H1 (cell line): ENCODE measurements around the gene PANX2. TPM values are rescaled to one million over a fixed set of nuclear protein-coding genes. Genes with fewer than 3 reads are reported as not detected.

Experiments
- CTCF ChIA-PET: fragments of 300-600 bp; sonication (Branson Sonifier 250); formaldehyde crosslinking; loops from one replicate; lab custom pipeline; 2021; ENCODE audit not compliant: partially characterized antibody; lab: Charles Lee
- POLR2A ChIA-PET: fragments of 300-600 bp; sonication (Branson Sonifier 250); formaldehyde crosslinking; loops from one replicate; lab custom pipeline; 2021; ENCODE audit warnings: inconsistent platforms; ENCODE audit not compliant: partially characterized antibody; lab: Charles Lee
- DNase-seq, 2 experiments: peaks; one replicate each; pipeline versions ENCODE4 v3.0.0 to v3.0.0-alpha.2; 2010 to 2022; ENCODE audit warnings: low spot score in 2 of 2, low read depth in 1 of 2, mixed read lengths in 1 of 2
- FAIRE-seq: peaks from 2 replicates; lab custom pipeline; 2011; peaks lifted over from hg19 to GRCh38; lab: Jason Lieb, UNC
- H2AFZ ChIP-seq: 2 replicates; pipeline ENCODE4 v1.8.1; 2012; ENCODE audit warnings: low read length, inconsistent platforms
- H2AK5ac ChIP-seq: 2 replicates; pipeline ENCODE4 v1.6.1; 2013; ENCODE audit warnings: low read depth, low read length
- H2BK120ac ChIP-seq: replicated peaks from 2 replicates; pipeline ENCODE3; 2013; ENCODE audit warnings: low read depth, low read length, inconsistent platforms
- H2BK12ac ChIP-seq: 2 replicates; pipeline ENCODE4 v1.6.1; 2013; ENCODE audit warnings: low read depth, low read length
- H2BK15ac ChIP-seq: 2 replicates; pipeline ENCODE4 v1.6.1; 2013; ENCODE audit warnings: low read length
- H2BK20ac ChIP-seq: 2 replicates; pipeline ENCODE4 v1.6.1; 2013; ENCODE audit warnings: low read length
- H2BK5ac ChIP-seq: 2 replicates; pipeline ENCODE4 v1.6.1; 2013; ENCODE audit warnings: low read depth, low read length
- H3K14ac ChIP-seq: 2 replicates; pipeline ENCODE4 v1.6.1; 2013; ENCODE audit warnings: inconsistent platforms; ENCODE audit not compliant: insufficient read length
- H3K18ac ChIP-seq: 2 replicates; pipeline ENCODE4 v1.6.1; 2013; ENCODE audit warnings: low read length; ENCODE audit errors: extremely low read depth
- H3K23ac ChIP-seq: 2 replicates; pipeline ENCODE4 v1.6.1; 2013; ENCODE audit warnings: inconsistent platforms; ENCODE audit not compliant: insufficient read length
- H3K23me2 ChIP-seq: 2 replicates; pipeline ENCODE4 v1.6.1; 2013; ENCODE audit warnings: low read depth, low read length
- H3K27ac ChIP-seq: 2 replicates; pipeline ENCODE4 v1.6.1; 2011; ENCODE audit warnings: low read depth, low read length, inconsistent platforms
- H3K27me3 ChIP-seq, 4 experiments: replicated peaks in 1 of 4; 1 replicate in 1 of 4; 2 replicates in 3 of 4; pipeline versions ENCODE4 v1.6.1 to v1.8.1; 2011 to 2013; ENCODE audit warnings: low read length in 3 of 4, mild to moderate bottlenecking in 3 of 4, inconsistent platforms in 2 of 4, mixed read lengths in 2 of 4, moderate library complexity in 1 of 4; ENCODE audit not compliant: control insufficient read depth in 3 of 4, insufficient read depth in 3 of 4; ENCODE audit errors: extremely low read depth in 1 of 4
- H3K36me3 ChIP-seq, 4 experiments: 2 replicates each; pipeline versions ENCODE4 v1.6.1 to v1.8.1; 2011 to 2013; ENCODE audit warnings: mild to moderate bottlenecking in 4 of 4, low read length in 3 of 4, moderate library complexity in 2 of 4, control low read depth in 1 of 4, inconsistent platforms in 1 of 4; ENCODE audit not compliant: insufficient read depth in 4 of 4, control insufficient read depth in 2 of 4
- H3K4ac ChIP-seq: replicated peaks from 2 replicates; pipeline ENCODE3; 2013; ENCODE audit warnings: low read length, low read depth, mixed read lengths, inconsistent platforms; ENCODE audit not compliant: insufficient read length
- H3K4me1 ChIP-seq, 4 experiments: replicated peaks in 1 of 4; 1 replicate in 1 of 4; 2 replicates in 3 of 4; pipeline versions ENCODE4 v1.6.1 to v1.8.1; 2011 to 2013; ENCODE audit warnings: low read length in 3 of 4, inconsistent platforms in 2 of 4, mixed read lengths in 1 of 4; ENCODE audit not compliant: insufficient read depth in 4 of 4, control insufficient read depth in 3 of 4
- H3K4me2 ChIP-seq, 2 experiments: 2 replicates each; pipeline versions ENCODE4 v1.6.1 to v1.8.1; 2011 to 2013; ENCODE audit warnings: low read depth in 2 of 2, low read length in 2 of 2, control low read depth in 1 of 2, inconsistent platforms in 1 of 2, mild to moderate bottlenecking in 1 of 2; ENCODE audit not compliant: insufficient read depth in 1 of 2
- H3K4me3 ChIP-seq, 4 experiments: fragments of 200-600, 300-600 bp in 1 of 4; sonication (generic), shearing (Covaris generic), sonication (Bioruptor Twin) in 1 of 4; 2 replicates each; pipeline versions ENCODE4 v1.5.1 to v1.8.1; 2011 to 2016; ENCODE audit warnings: low read length in 4 of 4, low read depth in 3 of 4, control low read depth in 2 of 4, inconsistent platforms in 2 of 4, mild to moderate bottlenecking in 2 of 4, mixed read lengths in 1 of 4, moderate library complexity in 1 of 4; ENCODE audit not compliant: insufficient read depth in 2 of 4; ENCODE audit errors: extremely low read depth in 1 of 4
- H3K56ac ChIP-seq: replicated peaks from 2 replicates; pipeline ENCODE3; 2013; ENCODE audit warnings: low read depth, mild to moderate bottlenecking, mixed read lengths, low read length, inconsistent platforms; ENCODE audit not compliant: insufficient read length
- H3K79me1 ChIP-seq: 2 replicates; pipeline ENCODE4 v1.6.1; 2013; ENCODE audit warnings: low read depth, low read length, control low read depth
- H3K79me2 ChIP-seq, 2 experiments: 2 replicates each; pipeline versions ENCODE4 v1.6.1 to v1.8.1; 2012 to 2013; ENCODE audit warnings: low read length in 2 of 2, mild to moderate bottlenecking in 2 of 2, inconsistent platforms in 1 of 2; ENCODE audit not compliant: insufficient read depth in 2 of 2, control insufficient read depth in 1 of 2
- H3K9ac ChIP-seq, 4 experiments: replicated peaks in 1 of 4; 1 replicate in 1 of 4; 2 replicates in 3 of 4; pipeline versions ENCODE4 v1.6.1 to v1.8.1; 2011 to 2013; ENCODE audit warnings: low read depth in 3 of 4, low read length in 3 of 4, control low read depth in 2 of 4, mild to moderate bottlenecking in 2 of 4, moderate library complexity in 2 of 4, inconsistent platforms in 1 of 4; ENCODE audit errors: extremely low read depth in 1 of 4
- H3K9me3 ChIP-seq, 2 experiments: 2 replicates each; pipeline versions ENCODE4 v1.6.1 to v1.8.1; 2012 to 2013; ENCODE audit warnings: mild to moderate bottlenecking in 2 of 2, moderate library complexity in 2 of 2, control low read depth in 1 of 2, inconsistent platforms in 1 of 2, low read depth in 1 of 2, low read length in 1 of 2, mixed read lengths in 1 of 2; ENCODE audit not compliant: insufficient read depth in 2 of 2
- H4K20me1 ChIP-seq, 2 experiments: replicated peaks in 1 of 2; 2 replicates each; pipeline versions ENCODE3 to v1.8.1; 2011 to 2013; ENCODE audit warnings: inconsistent platforms in 2 of 2, low read length in 2 of 2, mild to moderate bottlenecking in 1 of 2; ENCODE audit not compliant: insufficient read depth in 2 of 2, control insufficient read depth in 1 of 2
- H4K5ac ChIP-seq: 2 replicates; pipeline ENCODE4 v1.6.1; 2013; ENCODE audit warnings: low read length, low read depth, mixed read lengths, inconsistent platforms; ENCODE audit not compliant: insufficient read length
- H4K8ac ChIP-seq: 2 replicates; pipeline ENCODE4 v1.8.0; 2013; ENCODE audit warnings: mild to moderate bottlenecking, moderate library complexity, low read length, inconsistent platforms; ENCODE audit not compliant: insufficient read depth; ENCODE audit errors: extremely low read depth
- H4K91ac ChIP-seq: replicated peaks from 2 replicates; pipeline ENCODE3; 2013; ENCODE audit warnings: low read length, mixed read lengths, inconsistent platforms; ENCODE audit not compliant: insufficient read length
- CTCF ChIP-seq, 3 experiments: IDR thresholded peaks; 1 replicate in 2 of 3; 2 replicates in 1 of 3; pipeline versions ENCODE4 v1.5.1 to v1.6.1; 2011; ENCODE audit warnings: low read length in 3 of 3, mild to moderate bottlenecking in 3 of 3, inconsistent platforms in 2 of 3, low read depth in 1 of 3, moderate library complexity in 1 of 3; ENCODE audit not compliant: insufficient read depth in 1 of 3; ENCODE audit errors: control extremely low read depth in 1 of 3
- EZH2 ChIP-seq: fragments of 200-600 bp; sonication (generic); IDR thresholded peaks from 2 replicates; pipeline ENCODE4 v1.7.1; 2012; ENCODE audit warnings: low read depth, mild to moderate bottlenecking, moderate library complexity, low read length, inconsistent platforms; ENCODE audit not compliant: severe bottlenecking
- HDAC2 ChIP-seq, 2 experiments: fragments of 300-600 bp in 1 of 2; sonication (generic) in 1 of 2; IDR thresholded peaks; 2 replicates each; pipeline ENCODE4 v1.6.1; 2011 to 2012; ENCODE audit warnings: low read depth in 2 of 2, low read length in 2 of 2, mild to moderate bottlenecking in 2 of 2, moderate library complexity in 2 of 2, borderline replicate concordance in 1 of 2, inconsistent platforms in 1 of 2
- JUN ChIP-seq: IDR thresholded peaks from 2 replicates; pipeline ENCODE4 v1.6.1; 2011; ENCODE audit warnings: low read depth, mild to moderate bottlenecking, improper control_type of control experiment, low read length
- JUND ChIP-seq: IDR thresholded peaks from 2 replicates; pipeline ENCODE4 v1.6.1; 2011; ENCODE audit warnings: mild to moderate bottlenecking, improper control_type of control experiment, low read length
- PHF8 ChIP-seq: fragments of 200-600 bp; sonication (generic); conservative IDR thresholded peaks from 2 replicates; pipeline ENCODE4 v1.7.1; 2012; ENCODE audit warnings: low read depth, mild to moderate bottlenecking, inconsistent platforms, low read length, moderate library complexity
- SAP30 ChIP-seq: fragments of 300-600 bp; sonication (generic); IDR thresholded peaks from 2 replicates; pipeline ENCODE4 v1.7.1; 2012; ENCODE audit warnings: low read length, moderate library complexity, mild to moderate bottlenecking, inconsistent platforms; ENCODE audit not compliant: insufficient read depth, insufficient replicate concordance
- SRF ChIP-seq: IDR thresholded peaks from 2 replicates; pipeline ENCODE4 v1.6.1; 2011; ENCODE audit warnings: mild to moderate bottlenecking, low read depth, low read length, moderate library complexity
- TCF12 ChIP-seq: IDR thresholded peaks from 2 replicates; pipeline ENCODE4 v1.6.1; 2011; ENCODE audit warnings: low read depth, mild to moderate bottlenecking, low read length
- WGBS, 2 experiments: shearing (Covaris generic) in 1 of 2; methylation state at CpG; one replicate each; pipeline versions ENCODE4 v1.1.6 to v1.1.7; 2013 to 2015; ENCODE audit warnings: low lambda C conversion rate in 2 of 2, mixed read lengths in 2 of 2, inconsistent platforms in 1 of 2, low coverage in 1 of 2, missing lambda C conversion rate in 1 of 2; ENCODE audit not compliant: insufficient replicate concordance in 2 of 2, insufficient coverage in 1 of 2, insufficient read length in 1 of 2; ENCODE audit errors: extremely low coverage in 1 of 2, missing lambda C conversion rate in 1 of 2; 5-methylcytosine and 5-hydroxymethylcytosine counted together
- polyA plus RNA-seq, 7 experiments: library from polyadenylated mRNA; depleted of rRNA in 3 of 7; stranded (reverse) in 5 of 7; unstranded in 2 of 7; fragments of >200 nt in 5 of 7; fragments of 200-250 nt in 2 of 7; gene quantifications; 1 replicate in 5 of 7; 2 replicates in 1 of 7; 4 replicates in 1 of 7; pipeline versions ENCODE4 v1.2.1 to v1.2.3, GENCODE V29; 2011 to 2013; ENCODE audit warnings: missing spikeins in 2 of 7, mixed read lengths in 2 of 7
- total RNA-seq: library from RNA; stranded (reverse); fragmentation: NEBNext Ultra II Directional; extraction: Animal tissue kit (Norgen Biotek cat#: 25700); gene quantifications from 2 replicates; pipeline ENCODE4 v1.2.1, GENCODE V29; 2021

The PANX2 gene
- total and polyA plus RNA-seq, 2 of the 8 experiments (the other 6 are each of a cell fraction or from before 2014, with no cell fraction given): 3.5 to 5.0 TPM

- ChIA-PET CTCF (interaction anchor here (0.7 to 1.0 kb wide), 2 partner anchors 8 to 50 kb away, joined by 3 read pairs; no protein-coding TSS in a partner anchor), POLR2A (interaction anchor here (0.7 to 1.5 kb wide), 2 partner anchors 10 to 11 kb away, joined by 3 to 4 read pairs; no protein-coding TSS in a partner anchor)
- DNase-seq: no peak
- H3K56ac ChIP-seq: no peak overlapping the region
- no peak overlapping the region for H2BK12ac ChIP-seq
- H3K36me3 ChIP-seq: peaks cover 6 to 35% (median 12%) of the 10 kb centered on the region in 4 experiments; a peak in 6 of 8 replicates
- H2BK15ac ChIP-seq: no peak overlapping the region
- H3K27ac ChIP-seq: no peak overlapping the region
- no peaks in the 10 kb centered on the region for H3K27me3 ChIP-seq
- H3K18ac ChIP-seq: no peak overlapping the region
- H4K5ac ChIP-seq: no peak overlapping the region
- FAIRE-seq: no peak
- H3K79me2 ChIP-seq: peaks cover 0 to 11% of the 10 kb centered on the region in 2 experiments; a peak in 1 of 4 replicates
- H3K9ac ChIP-seq: no peak overlapping the region
- no peak overlapping the region for H3K4me3 ChIP-seq
- no peak overlapping the region for H4K91ac ChIP-seq
- H3K23ac ChIP-seq: no peak overlapping the region
- H4K8ac ChIP-seq: no peak overlapping the region
- no peak overlapping the region for H2BK20ac ChIP-seq
- no peak overlapping the region for H3K4me2 ChIP-seq
- no peaks in the 10 kb centered on the region; the same call in 1 of the 2 replicates for H3K79me1 ChIP-seq
- H3K4me1 ChIP-seq: peaks cover 0 to 7% (median 5%) of the 10 kb centered on the region in 4 experiments; a peak in 6 of 7 replicates
- 97% methylated on average over 14 of the region's 16 CpGs; no CpG with 5 or more reads in 1 of the 2 experiments for WGBS, 2 experiments
- peaks cover 13% of the 10 kb centered on the region; the same call in 1 of the 2 replicates for H3K23me2 ChIP-seq
- no peak overlapping the region for H3K14ac ChIP-seq
- H3K4ac ChIP-seq: no peak overlapping the region
- no peak overlapping the region for H2AK5ac ChIP-seq
- no peak overlapping the region for H2AFZ ChIP-seq
- peaks cover 0 to 16% of the 10 kb centered on the region in 2 experiments for H4K20me1 ChIP-seq
- H2BK5ac ChIP-seq: no peak overlapping the region
- no peaks in the 10 kb centered on the region for H3K9me3 ChIP-seq
- no peak overlapping the region for H2BK120ac ChIP-seq
- TF ChIP-seq HDAC2 (IDR thresholded peaks at IDR 0.05; ENCODE audit: borderline replicate concordance in 1 of 2, low read depth in 2 of 2, low read length in 2 of 2) (no peak), SRF (no peak), CTCF (IDR thresholded peaks at IDR 0.05; ENCODE audit: control extremely low read depth in 1 of 3, insufficient read depth in 1 of 3, low read depth in 1 of 3, low read length in 3 of 3) (no peak), EZH2 (no peak), JUN (no peak), TCF12 (no peak), JUND (no peak), PHF8 (no peak), SAP30 (no peak)
Measured at GRCh38 chr22:50198624-50199017, 28.1 kb downstream of the PANX2 start.
